Measurements from ENCODE around the gene MYO15B.

MYO15B gene

DNA sequence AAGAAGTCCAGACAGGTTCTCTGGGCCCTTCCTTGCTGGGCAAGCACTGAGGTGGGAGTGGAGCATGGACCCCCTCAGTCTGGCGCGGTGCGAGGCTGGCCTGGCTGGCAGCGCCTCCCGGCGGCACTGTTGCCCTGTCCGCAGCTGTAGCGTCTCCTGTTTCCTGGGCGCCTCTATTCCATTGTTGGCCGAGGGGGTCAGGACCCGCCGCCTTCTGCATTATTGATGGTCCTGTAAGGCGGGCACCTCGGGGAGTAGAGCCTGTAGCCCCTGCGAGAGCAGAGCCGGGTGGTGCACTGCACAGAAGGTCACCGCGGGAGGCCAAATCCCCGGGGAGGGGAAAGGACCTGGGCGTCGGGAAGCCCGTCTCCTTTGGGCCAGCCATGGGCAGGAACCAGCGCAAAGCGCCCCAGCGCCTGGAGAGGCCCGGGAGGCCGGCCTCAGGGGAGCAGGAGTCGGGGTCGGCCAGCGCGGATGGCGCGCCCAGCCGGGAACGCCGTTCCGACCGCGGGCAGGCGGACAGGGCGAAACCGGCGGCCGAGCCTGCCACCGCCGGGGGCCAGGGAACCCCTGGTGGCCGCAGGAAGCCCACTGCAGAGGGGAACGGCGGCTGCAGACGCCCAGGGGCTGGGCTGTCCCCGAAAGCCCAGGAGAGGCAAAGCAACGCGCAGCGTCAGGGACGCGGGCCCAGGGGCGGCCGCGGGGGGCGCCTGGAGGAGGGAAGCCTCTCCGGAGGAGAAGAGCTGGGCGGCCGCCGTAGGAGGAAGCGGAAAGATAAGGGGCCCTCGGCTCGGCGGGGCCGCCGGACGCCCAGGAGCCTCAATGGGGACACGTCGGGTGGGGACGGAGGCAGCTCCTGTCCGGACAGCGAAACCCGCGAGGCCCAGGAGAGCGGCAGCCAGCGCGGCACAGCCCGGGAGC lies at the start of gene MYO15B:
MYO15B (plus strand) TSS at position 126 of the 921 bp plus-strand sequence; CDS start at position 384, 258 bp downstream.
- DNase-seq (ENCODE audit: low read depth), result no peak

GRCh38 chr17:75539967-75540729 lies 47.5 kb upstream of the MYO15B start:
- DNase-seq (ENCODE audit: low read depth), result no peak

DNA sequence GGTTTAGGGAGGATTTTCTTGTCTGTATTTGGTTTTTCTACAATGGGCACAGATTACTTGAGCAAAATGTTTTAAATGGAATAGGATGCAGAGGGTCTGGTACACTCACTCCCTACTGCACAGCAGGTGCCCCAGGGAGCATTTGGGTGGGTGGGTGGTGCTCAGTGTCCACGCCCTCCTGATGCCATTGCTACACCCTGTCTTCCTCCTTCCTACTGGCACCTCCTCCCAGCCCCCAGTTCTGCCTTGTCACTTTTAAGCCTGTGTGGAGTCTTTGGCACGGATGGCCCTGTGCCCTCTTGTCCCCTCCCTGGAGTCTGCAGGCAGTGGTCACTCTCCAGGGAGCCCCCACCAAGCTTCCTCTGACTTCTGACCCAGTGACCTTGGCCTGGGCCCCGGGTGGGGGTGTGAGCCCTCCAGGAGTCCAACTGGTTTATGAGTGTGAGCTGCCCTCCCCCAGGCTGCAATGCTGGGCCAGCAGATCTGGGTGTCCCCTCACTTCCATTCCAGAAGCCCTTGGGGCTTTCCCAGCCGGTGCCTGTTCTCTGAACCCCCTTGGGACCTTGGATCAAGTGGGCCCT lies 46.6 kb upstream of the MYO15B start:
- no peak for DNase-seq (ENCODE audit: low read depth)

- DNase-seq (ENCODE audit: low read depth), result no peak
Measured at GRCh38 chr17:75542229-75542628, 45.4 kb upstream of the MYO15B start.

DNA sequence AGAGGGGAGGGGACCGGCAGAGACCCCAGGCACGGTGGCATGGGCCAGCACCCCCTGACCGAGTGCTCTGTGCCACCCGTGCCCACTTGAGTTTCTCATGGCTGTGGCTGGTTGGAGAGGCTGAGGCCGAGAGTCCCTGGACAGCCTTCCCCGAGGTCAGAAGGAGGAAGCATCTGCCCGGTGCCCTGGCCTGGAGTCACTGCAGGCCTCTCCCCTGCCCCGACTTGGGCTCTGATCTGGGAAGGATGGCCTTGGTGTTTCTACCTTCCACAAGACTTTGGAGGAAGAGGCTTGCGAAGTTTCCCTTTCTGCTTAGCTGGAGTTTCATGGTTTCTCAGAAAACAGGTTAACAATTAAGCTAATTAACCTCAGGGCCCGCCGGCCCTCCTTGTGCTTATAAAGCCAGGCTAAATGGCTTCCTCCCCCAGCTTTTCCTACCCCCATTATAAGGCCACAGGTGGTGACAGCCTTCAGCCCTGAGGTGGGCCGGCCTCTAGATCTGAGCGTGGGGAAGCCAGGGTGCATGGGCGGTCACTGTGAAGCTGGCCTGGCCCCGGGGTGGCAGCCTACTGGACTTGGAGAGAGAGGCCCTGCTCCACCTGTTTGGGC lies 44.8 kb upstream of the MYO15B start:
- no peak for DNase-seq (ENCODE audit: low read depth)

- DNase-seq (ENCODE audit: low read depth), result no peak
Measured at GRCh38 chr17:75544250-75544649, 43.4 kb upstream of the MYO15B start.

GRCh38 chr17:75546181-75546580 lies 41.4 kb upstream of the MYO15B start:
- DNase-seq (ENCODE audit: low read depth), result no peak

DNA sequence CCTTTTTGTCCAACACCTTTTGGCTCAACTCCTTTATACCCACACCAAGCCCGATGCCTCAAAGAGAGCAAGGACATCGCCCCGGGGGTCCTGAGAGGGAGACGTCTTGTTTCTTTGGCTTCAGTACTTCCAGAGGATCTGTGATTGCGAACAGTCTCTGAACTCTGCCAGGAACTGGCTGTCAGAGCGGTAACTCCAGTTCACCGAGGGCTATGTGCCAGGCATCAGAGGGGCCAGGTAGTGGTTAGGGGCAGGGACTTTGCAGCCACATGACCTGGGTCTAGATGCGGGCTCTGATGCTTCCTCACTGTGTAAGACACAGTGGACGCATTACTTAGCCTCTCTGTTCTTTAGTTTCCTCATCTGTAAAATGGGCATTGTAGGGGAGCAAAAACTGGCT lies 40.5 kb upstream of the MYO15B start:
- DNase-seq (ENCODE audit: low read depth), result no peak

DNA sequence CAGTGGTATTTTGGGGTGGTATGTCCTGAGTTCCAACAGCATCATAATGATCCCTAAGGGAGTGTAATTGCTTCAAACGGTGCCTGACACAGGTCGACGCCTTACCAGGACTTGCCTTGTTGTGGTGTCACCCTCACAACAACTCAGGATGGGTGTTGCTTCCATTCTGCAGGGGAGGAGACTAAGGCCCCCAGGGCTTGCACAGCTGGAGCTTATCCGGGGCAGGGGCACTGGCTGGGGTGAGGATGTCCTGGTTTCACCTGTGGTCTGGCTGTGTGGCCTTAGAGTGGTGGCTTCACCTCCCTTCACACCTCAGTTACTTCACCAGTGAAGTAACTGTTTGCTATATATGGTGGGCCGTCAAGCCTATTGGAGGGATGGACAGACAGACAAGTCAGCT lies 38.8 kb upstream of the MYO15B start:
- DNase-seq (ENCODE audit: low read depth), result no peak

GRCh38 chr17:75549246-75550138 lies 38.1 kb upstream of the MYO15B start:
- no peak for DNase-seq (ENCODE audit: low read depth)

GRCh38 chr17:75550139-75550465 lies 37.5 kb upstream of the MYO15B start:
- DNase-seq (ENCODE audit: low read depth), result no peak

- DNase-seq (ENCODE audit: low read depth), result peak; percentile 17
Measured at GRCh38 chr17:75551266-75551665, 36.3 kb upstream of the MYO15B start.

DNA sequence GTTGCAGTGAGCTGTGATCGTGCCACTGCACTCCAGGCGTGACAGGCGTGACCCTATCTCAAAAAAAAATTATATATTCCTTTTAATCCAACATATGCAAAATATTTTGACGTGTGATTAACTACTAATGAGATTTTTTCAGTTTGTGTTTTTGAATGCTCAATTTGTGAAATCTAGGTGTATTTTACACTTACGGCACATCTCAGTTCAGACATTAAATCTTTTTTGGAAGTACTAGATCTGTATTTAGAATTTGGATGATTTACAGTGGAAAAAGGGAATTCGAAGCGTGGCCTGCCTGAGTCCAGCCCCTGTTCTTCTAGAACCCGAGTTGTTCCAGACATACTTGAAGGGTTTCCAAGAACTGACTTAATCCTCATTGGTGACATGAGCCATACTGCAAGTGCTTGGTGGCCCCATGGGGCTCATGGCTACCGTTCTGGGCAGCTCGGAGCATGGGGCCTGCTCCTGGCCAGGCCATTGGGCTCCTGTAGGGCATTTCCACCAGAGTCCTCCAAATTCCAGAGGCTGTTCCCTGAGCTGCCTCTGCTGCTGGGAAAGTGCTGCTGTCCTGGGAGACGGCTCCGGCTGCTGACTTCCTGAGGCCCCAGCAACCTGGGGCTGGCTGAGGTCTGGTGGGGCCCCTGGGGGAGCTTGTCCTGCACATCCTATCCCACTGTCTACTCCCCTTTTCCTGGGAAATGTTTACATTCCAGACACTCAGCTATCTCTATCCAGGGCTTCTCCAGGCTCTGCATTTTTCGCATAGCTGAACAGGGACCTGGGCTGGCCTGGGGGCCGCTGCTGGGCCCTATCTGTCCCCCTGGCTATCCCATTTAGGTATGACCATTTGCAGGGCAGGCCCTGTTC lies 34.9 kb upstream of the MYO15B start:
- peak; percentile 27 for DNase-seq (ENCODE audit: low read depth)

- DNase-seq (ENCODE audit: low read depth), result no peak
Measured at GRCh38 chr17:75553295-75554110, 34.1 kb upstream of the MYO15B start.

DNA sequence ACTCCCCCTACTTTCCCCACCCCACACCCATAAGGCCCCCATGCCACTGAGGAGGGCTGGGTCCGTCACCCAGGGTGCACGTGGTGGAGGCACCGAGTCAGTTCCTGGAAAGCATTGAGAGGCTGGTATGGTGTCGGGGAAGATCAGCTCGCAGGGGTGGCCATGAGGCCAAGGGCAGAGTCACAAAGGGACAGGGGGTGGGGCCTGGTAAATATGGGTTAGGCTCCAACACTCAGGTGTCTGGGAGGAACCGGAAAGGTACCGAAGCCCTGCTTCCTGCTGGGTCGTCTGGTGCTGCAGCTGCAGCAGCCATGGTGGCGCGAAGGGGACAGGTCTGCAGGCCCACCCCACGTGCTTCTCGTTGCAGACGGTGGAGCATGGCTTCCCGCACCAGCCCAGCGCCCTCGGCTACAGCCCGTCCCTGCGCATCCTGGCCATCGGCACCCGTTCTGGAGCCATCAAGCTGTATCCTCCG lies 31.9 kb upstream of the MYO15B start:
- no peak for DNase-seq (ENCODE audit: low read depth)

GRCh38 chr17:75557075-75557851 lies 30.3 kb upstream of the MYO15B start:
- peak; percentile 54 for DNase-seq (ENCODE audit: low read depth)

- no peak for DNase-seq (ENCODE audit: low read depth)
Measured at GRCh38 chr17:75557852-75558665, 29.5 kb upstream of the MYO15B start.

Measured in ELR (cell line).